Effector CD8-positive, alpha-beta T cell (primary cell): Measurements from ENCODE around the gene BRAF.
"Not testable (repeated sequence)": the region's sequence is repeated elsewhere in the genome, so short reads cannot be mapped to it uniquely, and the experiment has no call there.

Experiments
- DNase-seq: peaks from one replicate; lab custom pipeline; 2025; lab: John Stamatoyannopoulos, UW
- total RNA-seq, 4 experiments: gene quantifications; one replicate each; lab custom pipeline; 2026; lab: John Stamatoyannopoulos, UW

Gene BRAF
- total RNA-seq, result 96.8 to 134 (median 120) reads per million in 4 experiments

GRCh38 chr7:140924821-140925421 is at the start of gene BRAF:
BRAF (minus strand) TSS chr7:140924929; CDS start chr7:140924703, 226 bp downstream.
- DNase-seq, result peak; percentile 93

- DNase-seq, result no peak
Measured at GRCh38 chr7:140972876-140973829, 48.4 kb upstream of the BRAF start.

- DNase-seq, result no peak
Measured at GRCh38 chr7:140972344-140972743, 47.6 kb upstream of the BRAF start.

- DNase-seq, result no peak
Measured at GRCh38 chr7:140967438-140967837, 42.7 kb upstream of the BRAF start.

GRCh38 chr7:140966561-140967233 is 42.0 kb upstream of the BRAF start:
- DNase-seq, result no peak

GRCh38 chr7:140961117-140961516 is 36.4 kb upstream of the BRAF start:
- no peak for DNase-seq

- not testable (repeated sequence) for DNase-seq
Measured at GRCh38 chr7:140956997-140957396, 32.3 kb upstream of the BRAF start.

- DNase-seq, result no peak
Measured at GRCh38 chr7:140945940-140946339, 21.2 kb upstream of the BRAF start.

GRCh38 chr7:140942242-140942641 is 17.5 kb upstream of the BRAF start:
- not testable (repeated sequence) for DNase-seq

GRCh38 chr7:140940898-140941297 is 16.2 kb upstream of the BRAF start:
- DNase-seq, result no peak

- DNase-seq, result no peak
Measured at GRCh38 chr7:140937702-140938264, 13.1 kb upstream of the BRAF start.

- DNase-seq, result no peak
Measured at GRCh38 chr7:140928491-140929309, 4.0 kb upstream of the BRAF start.

GRCh38 chr7:140927945-140928344 is 3.2 kb upstream of the BRAF start:
- DNase-seq, result not testable (repeated sequence)

GRCh38 chr7:140927351-140927750 is 2.6 kb upstream of the BRAF start:
- DNase-seq, result no peak

- no peak for DNase-seq
Measured at GRCh38 chr7:140926021-140926817, 1.5 kb upstream of the BRAF start.

- peak; percentile 78 for DNase-seq
Measured at GRCh38 chr7:140924019-140924820, 509 bp downstream of the BRAF start.

GRCh38 chr7:140923358-140924006 is 1.2 kb downstream of the BRAF start:
- no peak for DNase-seq

GRCh38 chr7:140922741-140923345 is 1.9 kb downstream of the BRAF start:
- DNase-seq, result no peak

GRCh38 chr7:140920745-140921144 is 4.0 kb downstream of the BRAF start:
- DNase-seq, result no peak
